T-cell (primary cell): ENCODE measurements around the gene NEGR1. TPM values are rescaled to one million over a fixed set of nuclear protein-coding genes. Genes with fewer than 3 reads are reported as not detected.

ENCODE experiments used
- ATAC-seq, 4 experiments: fragments of 200-7000 bp in 3 of 4; fragments of 150-1000 bp in 1 of 4; cut with Tn5 transposase; replicated peaks in 1 of 4; 1 replicate in 3 of 4; 2 replicates in 1 of 4; pipeline ENCODE4 v1.10.0; 2021; ENCODE audit warnings: moderate library complexity in 3 of 4, mild to moderate bottlenecking in 2 of 4, moderate number of reproducible peaks in 1 of 4
- CTCF ChIA-PET, 2 donors: fragments of 300-600 bp; sonication (Branson Sonifier 250); formaldehyde crosslinking; loops; one replicate each; lab custom pipeline; 2022; ENCODE audit warnings: antibody characterized with exemption in 2 of 2; lab: Charles Lee
- POLR2A ChIA-PET, 2 donors: fragments of 300-600 bp; sonication (Branson Sonifier 250); formaldehyde crosslinking; loops; one replicate each; lab custom pipeline; 2022; ENCODE audit warnings: antibody characterized with exemption in 2 of 2; lab: Charles Lee
- DNase-seq, 35 experiments: peaks; one replicate each; pipeline versions ENCODE4 v3.0.0 to v3.0.0-alpha.2; 2013 to 2023
- H3K27ac ChIP-seq: one replicate; pipeline ENCODE4 v1.5.1; 2013; ENCODE audit warnings: low read length
- H3K27me3 ChIP-seq, 2 experiments: replicated peaks in 1 of 2; 1 replicate in 1 of 2; 2 replicates in 1 of 2; pipeline versions ENCODE4 v1.6.1 to v1.7.0; 2013; ENCODE audit warnings: low read length in 1 of 2, mixed read lengths in 1 of 2; ENCODE audit not compliant: control insufficient read depth in 2 of 2, insufficient read depth in 2 of 2; ENCODE audit errors: extremely low read depth in 1 of 2
- H3K36me3 ChIP-seq, 2 donors: 1 replicate in 1 of 2; 2 replicates in 1 of 2; pipeline versions ENCODE4 v1.6.1 to v1.7.0; 2013; ENCODE audit warnings: low read length in 1 of 2; ENCODE audit not compliant: control insufficient read depth in 2 of 2, insufficient read depth in 1 of 2; ENCODE audit errors: extremely low read depth in 1 of 2
- H3K4me1 ChIP-seq, 2 experiments: 1 replicate in 1 of 2; 2 replicates in 1 of 2; pipeline versions ENCODE4 v1.6.1 to v1.7.0; 2013; ENCODE audit warnings: low read length in 2 of 2, mixed read lengths in 1 of 2; ENCODE audit not compliant: insufficient read depth in 2 of 2, control insufficient read depth in 1 of 2; ENCODE audit errors: extremely low read depth in 1 of 2
- H3K4me3 ChIP-seq, 2 donors: 1 replicate in 1 of 2; 2 replicates in 1 of 2; pipeline versions ENCODE4 v1.5.1 to v1.7.0; 2013; ENCODE audit warnings: mild to moderate bottlenecking in 2 of 2, low read length in 1 of 2, moderate library complexity in 1 of 2; ENCODE audit not compliant: control insufficient read depth in 1 of 2; ENCODE audit errors: extremely low read depth in 1 of 2
- H3K9me3 ChIP-seq: 2 replicates; pipeline ENCODE4 v1.7.0; 2013
- H3K27ac Mint-ChIP-seq, 2 donors: one replicate each; pipeline ENCODE4 v1.8.0; 2020 to 2021; ENCODE audit warnings: mild to moderate bottlenecking in 2 of 2, mixed read lengths in 2 of 2
- H3K27me3 Mint-ChIP-seq, 2 donors: one replicate each; pipeline ENCODE4 v1.8.0; 2021 to 2022; ENCODE audit warnings: mixed read lengths in 2 of 2
- H3K36me3 Mint-ChIP-seq: one replicate; pipeline ENCODE4 v1.8.0; 2021; ENCODE audit warnings: mixed read lengths
- H3K4me1 Mint-ChIP-seq, 3 donors: one replicate each; pipeline ENCODE4 v1.8.0; 2020 to 2022; ENCODE audit warnings: mixed read lengths in 3 of 3, mild to moderate bottlenecking in 1 of 3
- H3K4me3 Mint-ChIP-seq, 3 donors: one replicate each; pipeline ENCODE4 v1.8.0; 2020 to 2022; ENCODE audit warnings: mild to moderate bottlenecking in 3 of 3, mixed read lengths in 3 of 3, moderate library complexity in 3 of 3
- H3K9me3 Mint-ChIP-seq, 3 donors: one replicate each; pipeline ENCODE4 v1.8.0; 2020 to 2022; ENCODE audit warnings: mixed read lengths in 3 of 3
- WGBS: methylation state at CpG from one replicate; pipeline ENCODE4 v1.1.5; 2013; ENCODE audit warnings: missing lambda C conversion rate; ENCODE audit not compliant: insufficient coverage; 5-methylcytosine and 5-hydroxymethylcytosine counted together
- total RNA-seq, 35 experiments: library from RNA in 6 of 35; stranded (reverse) in 6 of 35; fragments of 120-200 nt in 1 of 35; gene quantifications; one replicate each; pipeline versions ENCODE4 v1.2.1 to v1.2.4 and lab custom pipeline; 2013 to 2026

The NEGR1 gene
- total RNA-seq, 5 donors from 2014 or later (not counting 1 experiment from before 2014, with no cell fraction given) = 0.05 to 0.26 (median 0.14) TPM; not detected in 1

DNA sequence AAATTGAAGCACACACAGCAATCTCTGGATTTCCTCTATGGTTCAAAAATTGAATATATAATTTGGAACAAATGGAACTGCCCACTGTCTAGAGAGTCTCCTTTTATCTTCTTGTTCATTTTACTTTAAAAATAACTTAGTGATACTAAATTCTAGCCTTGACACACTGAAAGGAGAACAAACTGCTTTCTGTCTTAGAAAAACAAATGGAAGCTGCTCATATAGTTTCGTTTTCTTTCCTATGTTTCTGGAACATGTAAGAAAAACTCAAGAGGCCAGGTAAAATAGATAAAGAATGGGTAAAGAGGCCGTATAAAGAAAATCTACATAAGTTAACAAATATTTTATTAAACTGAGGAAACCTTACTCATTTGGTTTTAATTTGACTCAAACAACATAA lies 332.7 kb downstream of the NEGR1 start:
- DNase-seq = no peak
- H3K4me3 Mint-ChIP-seq = no peak overlapping the region

DNA sequence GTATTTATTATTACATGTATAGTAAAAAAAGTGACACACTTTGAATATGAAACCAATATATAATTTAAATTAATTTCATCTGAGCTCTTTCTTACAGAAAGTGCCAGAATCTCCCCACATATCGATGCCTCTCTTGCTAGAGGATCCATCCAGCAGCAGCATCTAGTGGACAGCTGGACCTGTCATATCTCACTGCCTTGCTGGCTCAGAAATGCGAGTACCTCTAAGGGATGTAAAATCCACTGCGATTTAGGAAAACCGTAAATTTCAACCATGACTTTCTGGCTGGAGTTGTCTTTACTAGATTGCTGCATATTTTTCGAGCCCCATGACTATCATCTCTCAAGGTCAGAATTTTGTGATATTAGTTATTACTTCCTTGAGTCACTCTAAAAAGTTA lies 333.8 kb downstream of the NEGR1 start:
- H3K4me1 ChIP-seq = no peaks in the 10 kb centered on the region
- WGBS = 88% methylated on average over 3 of the region's 5 CpGs
- CTCF ChIA-PET = no interaction called here
- Mint-ChIP-seq H3K9me3 (peaks cover 3 to 8% (median 3%) of the 10 kb centered on the region in 3 donors), H3K4me1 (no peaks in the 10 kb centered on the region), H3K27ac (no peak overlapping the region), H3K27me3 (no peaks in the 10 kb centered on the region), H3K4me3 (no peak overlapping the region), H3K36me3 (no peaks in the 10 kb centered on the region)
- no peak overlapping the region for H3K27ac ChIP-seq
- H3K9me3 ChIP-seq = no peaks in the 10 kb centered on the region
- H3K4me3 ChIP-seq = no peak overlapping the region
- POLR2A ChIA-PET = no interaction called here
- H3K27me3 ChIP-seq = no peaks in the 10 kb centered on the region
- ATAC-seq (no peak), DNase-seq (no peak)
- no peaks in the 10 kb centered on the region for H3K36me3 ChIP-seq

More for the DNA sequence above, 332.7 kb downstream of the NEGR1 start:
- H3K27me3 ChIP-seq = no peaks in the 10 kb centered on the region
- no peaks in the 10 kb centered on the region for H3K36me3 ChIP-seq
- WGBS = no CpG with 5 or more reads among the region's 2 CpGs
- Mint-ChIP-seq H3K36me3 (no peaks in the 10 kb centered on the region), H3K27ac (no peak overlapping the region), H3K9me3 (peaks cover 3 to 8% (median 3%) of the 10 kb centered on the region in 3 donors), H3K27me3 (no peaks in the 10 kb centered on the region), H3K4me1 (no peaks in the 10 kb centered on the region)
- H3K4me3 ChIP-seq = no peak overlapping the region
- ATAC-seq = no peak
- no peak overlapping the region for H3K27ac ChIP-seq
- CTCF ChIA-PET = no interaction called here
- no peaks in the 10 kb centered on the region for H3K4me1 ChIP-seq
- POLR2A ChIA-PET = no interaction called here
- no peaks in the 10 kb centered on the region for H3K9me3 ChIP-seq

DNA sequence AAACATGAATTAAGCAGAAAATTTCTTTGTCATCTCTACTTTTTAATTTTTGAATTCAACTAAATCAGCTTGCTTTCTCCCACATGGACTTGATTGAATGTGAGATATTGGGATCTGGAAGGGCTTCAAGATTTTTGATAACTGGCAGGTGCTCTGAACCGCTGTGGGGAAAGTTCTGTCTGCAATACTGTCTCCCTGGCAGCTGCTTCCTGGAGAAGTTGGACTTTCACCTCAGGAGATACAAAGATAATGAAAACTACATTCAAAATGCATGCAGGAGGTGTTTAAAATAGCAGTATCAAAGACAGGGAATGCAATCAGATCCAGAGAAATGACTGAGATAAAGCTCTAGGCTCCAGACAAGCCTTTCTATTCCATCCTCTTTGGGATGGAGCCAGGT lies 338.3 kb downstream of the NEGR1 start:
- Histone ChIP-seq H3K27ac (no peak overlapping the region), H3K27me3 (no peaks in the 10 kb centered on the region), H3K4me3 (no peak overlapping the region), H3K9me3 (no peaks in the 10 kb centered on the region), H3K36me3 (no peaks in the 10 kb centered on the region), H3K4me1 (no peaks in the 10 kb centered on the region)
- no peaks in the 10 kb centered on the region for H3K4me1 Mint-ChIP-seq
- CTCF ChIA-PET = no interaction called here
- no peak for DNase-seq
- no peak for ATAC-seq
- no peaks in the 10 kb centered on the region for H3K36me3 Mint-ChIP-seq
- POLR2A ChIA-PET = no interaction called here
- peaks cover 0 to 3% (median 2%) of the 10 kb centered on the region in 3 donors for H3K9me3 Mint-ChIP-seq
- H3K27ac Mint-ChIP-seq = no peak overlapping the region
- H3K27me3 Mint-ChIP-seq = no peaks in the 10 kb centered on the region
- WGBS = no CpG with 5 or more reads among the region's 1 CpG
- H3K4me3 Mint-ChIP-seq = no peak overlapping the region

DNA sequence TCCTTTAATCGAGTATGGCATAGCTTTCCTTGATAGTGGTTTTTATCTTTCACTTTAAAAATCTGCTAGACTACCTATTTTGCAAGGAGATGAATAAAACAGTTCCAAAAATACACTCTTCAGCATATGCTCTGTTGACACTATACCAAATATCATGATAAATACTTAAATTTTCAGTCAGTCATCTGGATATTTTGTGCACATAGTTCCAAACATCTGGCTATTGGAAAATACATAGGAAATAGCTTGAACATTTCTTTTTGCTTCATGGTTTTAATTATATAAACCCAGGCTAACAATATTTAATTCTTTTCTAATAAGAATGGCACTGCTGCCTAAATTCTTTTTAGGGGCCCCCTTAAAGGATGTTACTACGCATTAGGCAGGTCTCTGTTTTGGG lies 342.1 kb downstream of the NEGR1 start:
- Mint-ChIP-seq H3K36me3 (no peaks in the 10 kb centered on the region), H3K27ac (no peak overlapping the region), H3K4me1 (no peaks in the 10 kb centered on the region), H3K27me3 (no peaks in the 10 kb centered on the region), H3K4me3 (no peak overlapping the region), H3K9me3 (peaks cover 0 to 5% (median 2%) of the 10 kb centered on the region in 3 donors)
- Histone ChIP-seq H3K36me3 (no peaks in the 10 kb centered on the region), H3K4me3 (no peak overlapping the region), H3K27ac (no peak overlapping the region), H3K9me3 (no peaks in the 10 kb centered on the region), H3K4me1 (no peaks in the 10 kb centered on the region), H3K27me3 (no peaks in the 10 kb centered on the region)
- POLR2A ChIA-PET = no interaction called here
- DNase-seq (no peak), ATAC-seq (no peak)
- WGBS = 100% methylated on average over 1 of the region's 2 CpGs
- CTCF ChIA-PET = no interaction called here

DNA sequence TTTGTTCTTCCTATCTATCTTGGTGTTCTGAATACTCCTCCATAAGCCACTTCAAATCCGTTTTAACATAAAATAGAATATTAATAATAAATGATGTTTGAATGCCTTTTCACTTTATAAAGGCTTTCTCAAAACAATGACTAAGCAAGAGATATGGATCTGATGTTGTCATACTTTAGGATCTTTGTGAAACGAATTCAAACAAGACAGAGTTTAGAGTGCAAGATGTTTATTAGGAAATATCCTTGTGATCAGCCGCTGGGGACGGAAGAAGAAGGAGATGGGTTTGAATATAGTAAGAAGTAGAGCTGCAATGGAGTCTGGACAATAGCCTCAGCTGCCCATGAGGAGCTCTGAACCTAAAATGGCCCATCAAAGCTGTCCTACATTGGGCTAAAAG lies 351.8 kb downstream of the NEGR1 start:
- CTCF ChIA-PET = no interaction called here
- H3K4me1 Mint-ChIP-seq = no peaks in the 10 kb centered on the region
- Histone ChIP-seq H3K27me3 (no peaks in the 10 kb centered on the region), H3K36me3 (no peaks in the 10 kb centered on the region), H3K4me3 (no peak overlapping the region), H3K4me1 (no peaks in the 10 kb centered on the region), H3K9me3 (no peaks in the 10 kb centered on the region), H3K27ac (no peak overlapping the region)
- peaks cover 0 to 14% (median 0%) of the 10 kb centered on the region in 3 donors for H3K9me3 Mint-ChIP-seq
- H3K27ac Mint-ChIP-seq = no peak overlapping the region
- no peaks in the 10 kb centered on the region for H3K36me3 Mint-ChIP-seq
- no peak for ATAC-seq
- H3K27me3 Mint-ChIP-seq = no peaks in the 10 kb centered on the region
- no peak for DNase-seq
- POLR2A ChIA-PET = no interaction called here
- H3K4me3 Mint-ChIP-seq = no peak overlapping the region
- WGBS = 64% methylated on average over 3 of the region's 4 CpGs

DNA sequence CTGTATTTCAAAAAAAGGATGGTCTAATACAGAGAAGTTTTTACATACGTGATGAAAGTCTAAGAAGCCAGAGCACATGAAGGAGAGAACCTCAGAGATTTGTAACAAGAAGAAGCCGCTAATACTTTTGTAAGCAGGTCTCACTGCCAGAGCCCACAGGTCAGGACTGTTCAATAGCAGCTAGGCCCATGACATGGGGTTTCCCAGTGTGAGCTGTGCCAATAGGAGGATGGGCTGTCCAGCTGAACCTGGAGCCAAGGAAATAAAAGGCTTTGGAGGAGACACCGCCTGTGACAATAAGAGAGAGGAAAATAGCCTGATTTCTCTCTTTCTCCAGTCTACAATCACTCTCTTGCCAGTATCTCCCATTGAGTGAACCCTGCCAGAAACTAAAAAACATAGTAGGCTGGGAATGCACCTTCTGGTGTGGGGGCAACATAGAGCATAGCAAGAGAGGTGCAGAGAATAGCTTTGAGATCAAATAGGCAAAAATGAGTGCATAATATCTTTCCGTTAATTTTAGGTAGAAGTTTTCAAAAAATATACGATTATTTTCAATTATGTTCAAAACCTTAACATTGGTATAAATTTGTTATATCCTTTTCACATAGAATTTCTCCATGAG lies 360.3 kb downstream of the NEGR1 start:
- 79% methylated on average over 2 of the region's 5 CpGs for WGBS
- Mint-ChIP-seq H3K4me3 (no peak overlapping the region), H3K4me1 (no peaks in the 10 kb centered on the region), H3K9me3 (peaks cover 0 to 12% (median 4%) of the 10 kb centered on the region in 3 donors), H3K27me3 (no peaks in the 10 kb centered on the region), H3K27ac (no peak overlapping the region), H3K36me3 (no peaks in the 10 kb centered on the region)
- Histone ChIP-seq H3K4me3 (no peak overlapping the region), H3K9me3 (no peaks in the 10 kb centered on the region), H3K4me1 (no peaks in the 10 kb centered on the region), H3K27ac (no peak overlapping the region), H3K36me3 (no peaks in the 10 kb centered on the region), H3K27me3 (no peaks in the 10 kb centered on the region)
- ChIA-PET CTCF (no interaction called here), POLR2A (no interaction called here)
- DNase-seq = no peak
- no peak for ATAC-seq

DNA sequence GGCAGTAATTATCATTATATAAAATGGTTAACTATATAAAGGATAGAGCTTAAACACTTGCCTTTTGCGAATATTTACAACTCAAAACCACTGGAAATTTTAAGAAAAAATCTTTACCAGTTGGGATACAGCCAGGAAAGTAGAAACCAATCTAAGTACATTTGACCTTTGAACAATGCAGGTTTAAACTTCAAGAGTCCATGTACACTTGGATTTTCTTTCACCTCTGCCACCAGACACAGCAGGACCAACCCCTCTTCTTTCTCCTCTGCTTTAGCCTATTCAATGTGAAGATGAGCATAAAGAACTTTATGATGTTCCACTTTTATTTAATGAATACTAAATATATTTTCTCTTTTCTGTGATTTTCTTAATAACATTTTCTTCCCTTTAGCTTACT lies 361.1 kb downstream of the NEGR1 start:
- ATAC-seq (no peak), DNase-seq (no peak)
- H3K27me3 Mint-ChIP-seq = no peaks in the 10 kb centered on the region
- H3K27me3 ChIP-seq = no peaks in the 10 kb centered on the region
- no peak overlapping the region for H3K27ac ChIP-seq
- no CpG with 5 or more reads among the region's 1 CpG for WGBS
- H3K36me3 Mint-ChIP-seq = no peaks in the 10 kb centered on the region
- H3K4me3 ChIP-seq = no peak overlapping the region
- ChIA-PET POLR2A (no interaction called here), CTCF (no interaction called here)
- H3K4me1 Mint-ChIP-seq = no peaks in the 10 kb centered on the region
- no peaks in the 10 kb centered on the region for H3K36me3 ChIP-seq
- H3K4me3 Mint-ChIP-seq = no peak overlapping the region
- peaks cover 2 to 12% (median 4%) of the 10 kb centered on the region in 3 donors for H3K9me3 Mint-ChIP-seq
- no peaks in the 10 kb centered on the region for H3K9me3 ChIP-seq
- no peak overlapping the region for H3K27ac Mint-ChIP-seq
- no peaks in the 10 kb centered on the region for H3K4me1 ChIP-seq
